DMS153 treated with DMSO at 0.1 percent for 48 hours (cell line): ENCODE data around the gene RBM23.
"Not testable (repeated sequence)": the region's sequence is repeated elsewhere in the genome, so short reads cannot be mapped to it uniquely, and the experiment has no call there.

Source experiments
- DNase-seq: peaks from one replicate; lab custom pipeline; 2025; ENCODE audit not compliant: unreplicated experiment; lab: John Stamatoyannopoulos, UW

The RBM23 gene

DNA sequence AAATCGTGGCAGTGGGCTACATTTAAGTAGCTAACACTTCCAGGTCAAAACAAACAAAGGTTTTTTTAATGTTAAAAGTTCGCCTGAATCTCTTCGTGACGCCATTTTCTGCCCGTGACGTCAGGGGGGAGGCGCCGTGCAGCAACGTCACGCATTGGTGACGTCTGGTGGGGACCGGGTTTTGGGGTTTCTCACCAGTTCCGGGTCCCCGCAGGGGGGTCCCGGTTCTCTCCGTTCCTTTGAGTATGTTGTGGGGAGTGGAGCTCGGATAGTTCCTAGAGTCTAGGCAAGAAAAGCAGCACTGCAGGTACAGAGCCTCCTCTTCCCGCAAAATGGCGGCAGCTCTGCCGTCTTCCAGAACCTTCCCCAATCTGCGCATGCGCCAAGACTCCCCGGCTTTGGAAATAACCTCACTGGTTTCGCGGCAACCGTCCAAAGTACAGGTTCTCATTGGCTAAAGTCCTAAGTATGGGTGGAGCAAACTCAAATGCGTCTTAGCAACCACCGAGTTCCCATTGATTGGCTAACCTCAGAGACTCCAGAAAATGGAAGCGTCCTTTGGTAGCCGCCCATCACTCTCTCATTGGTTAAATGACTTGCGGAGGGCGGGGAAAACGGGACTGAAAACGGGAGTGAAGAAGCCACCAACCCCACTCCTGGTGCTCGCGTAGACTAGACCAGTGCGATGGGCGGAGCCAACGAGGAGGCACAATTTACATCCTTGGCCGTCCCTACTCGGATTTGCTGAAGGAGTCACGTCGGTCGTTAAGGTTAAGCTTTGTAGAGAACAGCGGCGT lies at the start of gene RBM23:
Gene RBM23 (minus strand): TSS at position 346 of the 797 bp plus-strand sequence.
- peak; percentile 99 for DNase-seq

DNA sequence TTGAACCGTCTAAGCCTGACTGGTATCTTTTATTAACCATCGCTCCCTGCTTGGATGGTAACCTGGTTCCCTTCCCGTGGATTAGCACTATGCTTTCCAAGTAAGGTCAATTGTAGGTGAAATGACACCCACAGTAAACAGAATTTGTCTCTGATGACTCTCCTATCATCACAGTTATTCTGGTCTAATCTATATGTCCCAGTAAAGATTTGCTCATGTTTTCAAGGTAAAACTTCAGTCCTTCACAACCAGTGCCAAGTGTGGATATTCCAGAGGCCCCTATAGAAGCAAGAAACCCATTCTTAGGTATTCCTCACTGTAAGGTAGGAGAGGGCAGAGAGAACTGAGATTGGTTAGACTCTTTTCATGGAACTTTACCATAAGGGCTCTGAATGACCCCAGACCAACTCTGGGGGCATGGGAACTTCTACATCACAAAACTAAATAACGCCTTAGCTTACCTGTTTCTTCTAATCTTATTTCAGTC lies 47.9 kb upstream of the RBM23 start:
- no peak for DNase-seq

- not testable (repeated sequence) for DNase-seq
Measured at GRCh38 chr14:22965916-22966782, 47.2 kb upstream of the RBM23 start.

DNA sequence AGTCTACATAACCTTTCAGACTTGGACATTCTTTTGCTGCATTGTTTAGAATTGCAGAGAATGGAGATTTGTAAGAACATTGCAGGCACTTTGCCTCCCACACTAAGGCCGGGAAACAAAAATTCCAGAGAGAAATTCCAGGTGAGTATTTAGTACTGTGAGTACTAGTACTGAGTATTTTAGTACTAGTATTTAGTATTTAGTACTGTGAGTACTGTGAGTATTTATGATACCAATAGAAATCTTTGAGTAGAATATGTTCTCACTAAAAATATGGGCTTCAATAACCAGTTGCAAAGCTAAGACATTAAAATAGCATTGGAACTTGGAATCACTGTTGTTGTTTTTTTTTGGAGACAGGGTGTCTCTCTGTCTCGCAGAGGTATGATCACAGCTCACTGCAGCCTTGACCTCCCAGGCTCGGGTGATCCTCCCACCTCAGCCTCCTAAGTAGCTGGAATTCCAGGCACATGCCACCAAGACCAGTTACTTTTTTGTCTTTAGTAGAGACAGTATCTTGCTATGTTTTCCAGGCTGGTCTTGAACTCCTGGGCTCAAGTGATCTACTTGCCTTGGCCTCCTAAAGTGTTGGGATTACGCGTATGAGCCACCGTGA lies 43.2 kb upstream of the RBM23 start:
- no peak for DNase-seq

- DNase-seq, result no peak
Measured at GRCh38 chr14:22955702-22956569, 37.0 kb upstream of the RBM23 start.

DNA sequence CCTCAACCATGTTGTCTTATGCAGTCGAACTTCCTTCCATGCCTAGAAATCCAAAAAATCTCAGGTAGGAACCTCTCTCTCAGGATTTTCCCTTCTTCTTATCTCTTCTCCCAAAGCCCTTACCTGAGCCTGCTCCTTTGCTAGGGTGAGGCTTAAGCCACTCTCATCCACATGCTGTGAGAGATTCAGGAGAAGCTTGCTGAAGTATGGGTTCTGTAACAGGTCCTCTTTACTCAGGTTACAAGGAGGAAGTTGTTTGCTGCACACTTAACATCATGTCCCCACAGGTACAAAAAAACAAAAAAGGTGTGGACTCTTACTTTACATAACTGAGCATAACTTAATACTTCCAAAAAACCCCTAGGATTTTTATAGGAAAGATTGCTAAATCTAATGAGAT lies 33.5 kb upstream of the RBM23 start:
- DNase-seq, result no peak

- not testable (repeated sequence) for DNase-seq
Measured at GRCh38 chr14:22951795-22952194, 32.8 kb upstream of the RBM23 start.

DNA sequence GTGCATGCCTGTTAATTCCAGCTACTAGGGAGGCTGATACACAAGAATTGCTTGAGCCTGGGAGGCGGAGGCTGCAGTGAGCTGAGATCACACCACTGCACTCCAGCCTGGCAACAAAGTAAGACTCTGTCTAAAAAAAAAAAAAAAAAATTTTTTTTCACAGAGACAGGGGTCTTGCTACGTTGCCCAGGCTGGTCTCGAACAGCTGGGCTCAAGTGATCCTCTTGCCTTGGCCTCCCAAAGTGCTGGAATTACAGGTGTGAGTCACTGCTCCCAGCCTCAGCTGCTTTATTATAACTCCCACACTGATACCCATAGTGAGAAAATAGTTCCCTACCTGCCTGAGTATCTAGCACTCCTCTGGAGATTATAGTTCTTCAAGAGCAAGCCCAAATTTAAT lies 26.7 kb upstream of the RBM23 start:
- DNase-seq, result no peak

DNA sequence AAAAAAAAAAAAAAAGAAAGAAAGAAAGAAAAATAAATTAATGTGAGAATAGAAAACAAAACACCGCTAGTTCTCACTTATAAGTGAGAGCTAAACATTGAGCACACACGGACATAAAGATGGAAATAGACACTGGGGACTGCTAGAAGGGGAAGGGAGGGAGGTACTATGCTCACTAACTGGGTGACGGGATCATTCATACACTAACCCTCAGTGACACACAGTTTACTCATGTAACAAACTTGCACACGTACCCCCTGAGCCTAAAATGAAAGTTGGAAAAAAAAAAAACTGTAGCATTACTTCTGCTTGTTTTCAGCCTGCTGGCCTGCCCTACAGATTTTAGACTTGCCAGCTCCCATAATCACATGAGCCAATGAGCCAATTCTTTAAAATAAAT lies 20.7 kb upstream of the RBM23 start:
- DNase-seq, result no peak

DNA sequence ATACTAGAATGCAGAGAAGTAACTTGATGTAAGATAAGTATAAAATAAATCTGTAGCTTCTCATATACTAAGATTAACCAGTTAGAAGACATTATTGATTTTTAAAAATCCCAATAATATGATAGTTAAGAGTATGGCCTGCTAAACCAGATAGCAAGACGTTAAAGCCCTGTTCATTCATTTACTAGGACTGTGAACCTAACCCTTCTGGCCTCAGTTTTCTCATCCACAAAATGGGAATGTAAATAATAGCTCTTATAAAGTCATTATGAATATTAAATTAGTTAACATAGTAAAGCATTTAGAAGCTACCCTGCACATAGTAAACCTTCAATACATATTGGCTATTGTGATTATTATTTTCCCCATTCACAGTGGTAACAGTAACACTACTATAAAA lies 16.2 kb upstream of the RBM23 start:
- DNase-seq, result no peak

- DNase-seq, result no peak
Measured at GRCh38 chr14:22932146-22932545, 13.2 kb upstream of the RBM23 start.

- peak; percentile 34 for DNase-seq
Measured at GRCh38 chr14:22929961-22930364, 11.0 kb upstream of the RBM23 start.

- peak; percentile 99 for DNase-seq
Measured at GRCh38 chr14:22929104-22929960, 10.4 kb upstream of the RBM23 start, which contains the start of gene PRMT5. TSS of gene PRMT5 (minus strand) at chr14:22929376. CDS start at chr14:22929361, 15 bp downstream.

GRCh38 chr14:22928237-22929103 lies 9.5 kb upstream of the RBM23 start:
- DNase-seq, result no peak

DNA sequence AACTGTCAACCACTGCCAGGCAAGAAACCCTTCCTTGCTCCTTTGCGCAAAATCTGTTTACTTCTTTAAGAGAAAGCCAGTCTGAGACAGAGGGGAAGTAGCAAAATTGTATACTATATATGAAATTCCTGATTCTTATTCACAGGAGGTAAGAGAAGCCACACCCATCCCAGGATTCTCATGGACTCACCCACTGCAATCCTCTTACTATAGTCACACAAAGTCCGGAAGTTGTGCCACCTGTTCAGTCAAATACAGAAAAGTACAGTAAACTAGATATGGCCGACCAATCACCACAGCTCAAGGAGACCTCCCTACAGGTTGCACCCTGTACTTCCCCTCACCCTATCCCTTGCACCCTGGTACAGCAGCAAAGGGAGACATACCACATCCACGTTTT lies 7.4 kb upstream of the RBM23 start:
- no peak for DNase-seq

DNA sequence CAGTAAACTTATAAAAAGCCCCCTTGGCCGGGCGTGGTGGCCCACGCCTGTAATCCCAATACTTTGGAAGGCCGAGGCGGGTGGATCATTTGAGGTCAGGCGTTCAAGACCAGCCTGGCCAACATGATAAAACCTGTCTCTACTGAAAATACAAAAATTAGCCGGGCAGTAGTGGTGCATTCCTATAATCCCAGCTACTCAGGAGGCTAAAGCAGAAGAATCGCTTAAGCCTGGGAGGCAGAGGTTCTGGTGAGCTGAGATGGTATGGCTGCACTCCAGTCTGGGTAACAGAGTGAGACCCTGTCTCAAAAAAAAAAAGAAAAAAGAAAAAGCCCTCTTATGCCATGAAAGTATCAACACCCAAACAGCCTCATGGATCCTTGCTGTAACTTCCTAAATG lies 6.6 kb upstream of the RBM23 start:
- DNase-seq, result no peak

DNA sequence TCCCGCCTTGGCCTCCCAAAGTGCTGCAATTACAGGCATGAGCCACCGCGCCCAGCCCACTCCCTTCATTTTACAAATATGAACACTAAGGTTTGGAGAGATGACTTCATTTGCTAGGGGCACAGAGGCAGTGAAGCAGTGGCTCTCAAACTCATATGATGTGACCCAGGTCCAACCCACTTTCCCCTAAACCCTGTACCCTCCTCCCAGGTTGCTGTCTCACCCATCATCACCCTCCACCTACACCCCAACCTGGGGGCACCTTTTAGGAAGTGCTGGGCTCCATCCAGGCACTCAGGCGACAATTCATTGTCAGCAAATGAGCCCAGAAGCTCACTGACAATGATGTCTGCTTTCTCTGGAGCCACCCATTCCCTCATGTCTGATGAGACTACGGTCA lies 4.8 kb upstream of the RBM23 start:
- no peak for DNase-seq

- DNase-seq, result no peak
Measured at GRCh38 chr14:22922294-22922693, 3.3 kb upstream of the RBM23 start.

DNA sequence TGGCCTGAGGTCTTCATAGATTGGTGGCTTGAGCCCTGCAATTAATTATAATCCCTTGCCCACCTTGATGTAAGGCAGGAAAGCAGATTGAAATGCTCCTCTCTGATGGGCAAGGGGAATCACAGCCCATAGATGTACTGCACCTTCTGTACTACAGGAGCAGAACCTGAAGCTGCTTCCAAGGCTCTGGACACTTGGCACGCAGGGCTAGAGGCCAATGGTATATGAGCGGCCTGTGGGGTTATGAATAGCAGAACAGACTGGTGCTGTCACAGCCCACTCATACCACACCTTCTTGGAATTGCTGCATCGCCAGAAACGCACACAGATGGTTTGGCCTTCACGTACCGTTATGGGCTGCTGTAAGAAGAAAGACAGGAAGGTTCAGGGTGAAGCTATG lies 1.7 kb upstream of the RBM23 start:
- no peak for DNase-seq
